CD4-positive, CD25-positive, alpha-beta regulatory T cell (primary cell): ENCODE measurements around the gene GPR37L1. TPM values are rescaled to one million over a fixed set of nuclear protein-coding genes. Genes with fewer than 3 reads are reported as not detected.
"Not testable (repeated sequence)": the region's sequence is repeated elsewhere in the genome, so short reads cannot be mapped to it uniquely, and the experiment has no call there.

Experiments
- ATAC-seq, 2 donors: fragments of 150-1000 bp; cut with Tn5 transposase; one replicate each; pipeline ENCODE4 v1.10.0; 2021; ENCODE audit warnings: low read depth in 2 of 2, moderate number of reproducible peaks in 2 of 2, moderate library complexity in 1 of 2
- DNase-seq, 3 donors: peaks; one replicate each; pipeline versions ENCODE4 v3.0.0 to v3.0.0-alpha.2; 2012 to 2022; ENCODE audit warnings: mixed read lengths in 1 of 3
- H3K27ac ChIP-seq: one replicate; pipeline ENCODE4 v1.7.0; 2013; ENCODE audit warnings: mild to moderate bottlenecking, low read length; ENCODE audit not compliant: insufficient read depth, poor library complexity, severe bottlenecking
- H3K27me3 ChIP-seq: one replicate; pipeline ENCODE4 v1.7.0; 2013; ENCODE audit warnings: low read length; ENCODE audit not compliant: control insufficient read depth, insufficient read depth
- H3K36me3 ChIP-seq: one replicate; pipeline ENCODE4 v1.7.0; 2013; ENCODE audit warnings: mild to moderate bottlenecking, low read length, moderate library complexity; ENCODE audit not compliant: control insufficient read depth, insufficient read depth
- H3K4me1 ChIP-seq: 2 replicates; pipeline ENCODE4 v1.7.0; 2013; ENCODE audit warnings: mild to moderate bottlenecking, low read length; ENCODE audit not compliant: insufficient read depth, control insufficient read depth, poor library complexity, severe bottlenecking
- H3K4me3 ChIP-seq: one replicate; pipeline ENCODE4 v1.7.0; 2013; ENCODE audit warnings: low read depth, mild to moderate bottlenecking, low read length, moderate library complexity
- H3K9me3 ChIP-seq, 2 experiments: 1 replicate in 1 of 2; 2 replicates in 1 of 2; pipeline ENCODE4 v1.7.0; 2013; ENCODE audit warnings: low read length in 2 of 2, mild to moderate bottlenecking in 1 of 2, moderate library complexity in 1 of 2; ENCODE audit not compliant: control insufficient read depth in 2 of 2
- H3K27ac Mint-ChIP-seq, 3 donors: one replicate each; pipeline ENCODE4 v1.8.0; 2020 to 2022; ENCODE audit warnings: mild to moderate bottlenecking in 3 of 3, mixed read lengths in 3 of 3, moderate library complexity in 2 of 3
- H3K27me3 Mint-ChIP-seq: one replicate; pipeline ENCODE4 v1.8.0; 2022; ENCODE audit warnings: mild to moderate bottlenecking, mixed read lengths
- H3K36me3 Mint-ChIP-seq: one replicate; pipeline ENCODE4 v1.8.0; 2020; ENCODE audit warnings: mixed read lengths
- H3K4me1 Mint-ChIP-seq, 4 donors: one replicate each; pipeline ENCODE4 v1.8.0; 2020 to 2022; ENCODE audit warnings: mixed read lengths in 4 of 4, mild to moderate bottlenecking in 1 of 4
- H3K4me3 Mint-ChIP-seq, 4 donors: one replicate each; pipeline ENCODE4 v1.8.0; 2020 to 2022; ENCODE audit warnings: mild to moderate bottlenecking in 4 of 4, mixed read lengths in 4 of 4, moderate library complexity in 3 of 4
- H3K9me3 Mint-ChIP-seq, 7 donors: one replicate each; pipeline ENCODE4 v1.8.0; 2020 to 2022; ENCODE audit warnings: mixed read lengths in 7 of 7, mild to moderate bottlenecking in 3 of 7, moderate library complexity in 2 of 7
- polyA plus RNA-seq, 4 donors: library from polyadenylated mRNA; unstranded; fragments of 300-500 nt; fragmentation: Illumina TruSeq; gene quantifications; one replicate each; pipeline ENCODE4 v1.2.3, GENCODE V29; 2021
- total RNA-seq: library from RNA; stranded (reverse); gene quantifications from one replicate; pipeline ENCODE4 v1.2.3, GENCODE V29; 2022

GPR37L1 gene
- total and polyA plus RNA-seq, 5 donors from 2014 or later, result 0.03 to 0.25 (median 0.17) TPM; not detected in 1

DNA sequence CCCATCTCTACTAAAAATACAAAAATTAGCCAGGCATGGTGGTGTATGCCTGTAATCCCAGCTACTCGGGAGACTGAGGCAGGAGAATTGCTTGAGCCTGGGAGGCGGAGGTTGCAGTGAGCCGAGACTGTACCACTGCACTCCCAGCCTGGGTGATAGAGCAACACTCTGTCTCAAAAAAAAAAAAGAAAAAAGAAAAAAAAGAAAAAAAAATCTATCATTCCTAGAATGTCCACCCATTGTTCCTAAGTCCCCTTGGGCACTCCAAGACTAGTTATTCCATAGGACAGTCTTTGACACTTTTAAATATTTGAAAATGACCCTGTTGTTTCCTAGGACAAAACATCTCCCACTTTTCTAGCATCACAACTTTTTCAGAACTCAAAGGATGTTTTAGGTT, 18.8 kb downstream of the GPR37L1 start:
- Mint-ChIP-seq H3K36me3 (peaks cover 10% of the 10 kb centered on the region), H3K4me3 (peak overlapping the region in 1 of 4 donors; percentile 92), H3K4me1 (peaks cover 6 to 50% (median 25%) of the 10 kb centered on the region in 4 donors), H3K27ac (peak overlapping the region in 1 of 3 donors; percentile 49)
- not testable (repeated sequence) for H3K9me3 ChIP-seq, DNase-seq, ATAC-seq, H3K27me3 Mint-ChIP-seq, H3K27me3 ChIP-seq, H3K9me3 Mint-ChIP-seq, H3K4me3 ChIP-seq, H3K27ac ChIP-seq
- H3K36me3 ChIP-seq, result peaks cover 19% of the 10 kb centered on the region
- peaks cover 27% of the 10 kb centered on the region for H3K4me1 ChIP-seq

DNA sequence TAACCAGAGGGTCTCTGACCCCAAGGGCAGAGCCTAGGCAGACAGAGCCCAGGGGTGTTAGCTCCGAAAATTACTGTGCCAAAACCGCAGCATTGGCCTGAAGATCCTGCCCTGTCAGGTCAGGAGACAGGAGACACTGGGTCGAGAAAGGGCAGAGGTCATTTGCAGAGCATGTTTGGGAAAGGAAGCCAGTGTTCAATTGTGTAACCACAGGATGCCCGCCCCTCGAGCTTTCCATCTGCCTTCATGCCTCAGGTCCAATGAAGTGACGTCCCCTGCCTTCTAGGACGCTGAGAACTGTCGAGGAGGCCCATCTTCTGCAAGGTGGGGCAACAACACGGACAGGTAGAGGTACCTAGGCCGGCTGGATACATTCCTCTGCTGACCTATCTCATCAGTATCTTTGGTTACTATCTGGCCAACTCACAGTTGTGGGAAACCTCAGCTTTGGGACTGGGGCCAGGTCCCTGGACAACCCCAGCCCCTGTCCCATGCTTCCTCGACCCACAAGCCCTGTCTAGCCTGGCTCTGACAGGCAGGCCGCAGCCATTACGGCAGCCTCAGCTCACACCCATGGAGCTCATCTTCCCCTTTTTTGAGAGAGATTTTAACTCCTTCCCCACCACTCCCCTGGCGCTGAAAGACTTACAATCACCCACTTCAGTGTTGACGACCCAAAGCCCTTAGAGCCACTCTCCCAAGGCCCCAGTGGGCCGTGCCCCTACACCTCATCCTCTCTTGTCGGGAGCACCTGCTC, 20.5 kb downstream of the GPR37L1 start:
- Histone ChIP-seq H3K27ac (peak overlapping the region; percentile 74), H3K9me3 (no peaks in the 10 kb centered on the region), H3K4me3 (peak overlapping the region; percentile 81), H3K36me3 (peaks cover 12% of the 10 kb centered on the region), H3K4me1 (peaks cover 27% of the 10 kb centered on the region), H3K27me3 (no peaks in the 10 kb centered on the region)
- peak in 2 of 3 donors; percentile 23 to 38 for DNase-seq
- peak overlapping the region; percentile 95 to 98 (median 97) for H3K27ac Mint-ChIP-seq
- peak overlapping the region; percentile 92 to 97 (median 97) for H3K4me3 Mint-ChIP-seq
- no peaks in the 10 kb centered on the region for H3K9me3 Mint-ChIP-seq
- H3K27me3 Mint-ChIP-seq, result no peaks in the 10 kb centered on the region
- peak; percentile 25 to 33 for ATAC-seq
- H3K4me1 Mint-ChIP-seq, result peaks cover 6 to 55% (median 26%) of the 10 kb centered on the region in 4 donors
- peaks cover 5% of the 10 kb centered on the region for H3K36me3 Mint-ChIP-seq

DNA sequence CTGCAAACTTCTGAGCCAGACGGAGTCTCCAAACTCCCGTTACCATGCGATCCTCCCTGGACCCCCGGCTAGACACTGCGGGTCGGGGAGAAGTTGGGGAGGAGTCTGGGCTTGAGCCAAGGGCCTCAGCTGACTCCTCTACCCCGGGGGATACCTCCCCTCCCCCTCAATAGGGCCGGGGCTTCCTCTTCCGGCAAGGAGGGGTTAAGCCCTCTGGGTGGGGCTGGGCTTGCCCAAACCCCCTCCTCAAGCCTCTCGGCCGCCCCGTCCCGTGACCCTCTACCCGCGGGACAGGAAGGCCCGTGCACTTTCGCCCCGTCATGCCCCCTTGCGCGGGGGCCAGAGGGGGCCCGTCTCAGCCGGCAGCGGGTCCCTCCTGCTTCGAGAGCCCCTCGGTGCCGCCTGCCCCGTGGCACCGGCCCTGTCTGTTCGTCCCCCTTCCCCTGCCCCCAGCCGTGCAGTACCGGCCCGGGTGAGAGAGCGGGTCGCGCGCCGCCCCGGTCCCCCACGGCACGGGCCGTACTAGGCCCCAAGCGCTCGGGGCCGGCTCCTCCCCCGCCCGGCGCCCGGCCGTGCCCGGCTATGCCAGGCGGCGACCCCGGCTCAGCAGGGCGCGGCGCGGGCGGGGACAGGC, 21.2 kb downstream of the GPR37L1 start:
- Mint-ChIP-seq H3K4me1 (peaks cover 6 to 50% (median 25%) of the 10 kb centered on the region in 4 donors), H3K9me3 (no peaks in the 10 kb centered on the region), H3K27me3 (no peaks in the 10 kb centered on the region), H3K36me3 (peaks cover 3% of the 10 kb centered on the region), H3K4me3 (peak overlapping the region; percentile 92 to 97 (median 97)), H3K27ac (peak overlapping the region; percentile 95 to 98 (median 97))
- Histone ChIP-seq H3K27me3 (no peaks in the 10 kb centered on the region), H3K9me3 (no peaks in the 10 kb centered on the region), H3K27ac (peak overlapping the region; percentile 74), H3K4me3 (peak overlapping the region; percentile 81), H3K36me3 (peaks cover 14% of the 10 kb centered on the region), H3K4me1 (peaks cover 27% of the 10 kb centered on the region)
- DNase-seq (peak in 2 of 3 donors; percentile 24 to 59), ATAC-seq (peak; percentile 42)

DNA sequence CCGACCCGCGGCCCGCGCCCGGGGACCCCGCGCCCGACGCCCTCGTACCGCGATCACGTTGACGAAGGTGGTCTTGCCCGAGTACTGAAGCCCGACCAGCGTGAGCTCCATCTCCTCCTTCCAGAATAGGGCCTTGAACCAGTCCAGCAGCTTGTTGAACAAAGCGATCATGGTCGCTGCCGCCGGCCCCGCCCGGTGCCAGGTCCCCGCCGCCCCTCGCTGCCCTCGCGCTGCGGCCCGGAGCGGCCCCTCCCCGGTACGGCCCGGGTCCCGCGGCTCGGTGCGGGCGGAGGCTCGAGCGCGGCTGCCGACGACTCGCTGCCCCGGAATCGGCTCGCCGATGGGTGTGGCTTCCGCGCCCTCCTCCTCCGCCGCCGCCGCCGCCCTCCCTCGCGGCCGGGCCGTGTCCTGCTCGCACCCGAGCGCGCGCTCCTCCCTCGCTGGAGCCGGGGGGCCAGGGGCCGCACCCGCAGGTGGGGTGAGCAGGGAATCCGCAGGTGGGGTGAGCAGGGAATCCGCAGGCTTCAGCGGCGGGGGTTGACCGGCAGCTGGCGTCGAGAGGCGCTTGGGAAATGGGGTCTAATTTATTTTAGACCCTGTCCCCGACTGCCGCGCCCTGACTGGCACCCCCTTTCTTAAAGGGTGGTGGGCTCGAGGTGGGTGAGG, 21.8 kb downstream of the GPR37L1 start, which contains the start of gene ARL8A:
ARL8A (minus strand) TSS at position 336 of the 666 bp plus-strand sequence; CDS start at position 171, 165 bp downstream.
- Histone ChIP-seq H3K27ac (peak within 1 kb of the TSS; percentile 74), H3K27me3 (no peaks in the 10 kb centered on the region), H3K4me1 (peaks cover 27% of the 10 kb centered on the region), H3K36me3 (peaks cover 18% of the 10 kb centered on the region), H3K4me3 (peak within 1 kb of the TSS; percentile 86), H3K9me3 (no peaks in the 10 kb centered on the region)
- Mint-ChIP-seq H3K4me3 (peak within 1 kb of the TSS; percentile 92 to 97 (median 97)), H3K9me3 (no peaks in the 10 kb centered on the region), H3K27me3 (no peaks in the 10 kb centered on the region), H3K4me1 (peaks cover 6 to 47% (median 24%) of the 10 kb centered on the region in 4 donors), H3K27ac (peak within 1 kb of the TSS; percentile 96 to 98 (median 97)), H3K36me3 (peaks cover 3% of the 10 kb centered on the region)
- ATAC-seq (peak; percentile 73 to 76), DNase-seq (peak; percentile 65 to 73 (median 67))

DNA sequence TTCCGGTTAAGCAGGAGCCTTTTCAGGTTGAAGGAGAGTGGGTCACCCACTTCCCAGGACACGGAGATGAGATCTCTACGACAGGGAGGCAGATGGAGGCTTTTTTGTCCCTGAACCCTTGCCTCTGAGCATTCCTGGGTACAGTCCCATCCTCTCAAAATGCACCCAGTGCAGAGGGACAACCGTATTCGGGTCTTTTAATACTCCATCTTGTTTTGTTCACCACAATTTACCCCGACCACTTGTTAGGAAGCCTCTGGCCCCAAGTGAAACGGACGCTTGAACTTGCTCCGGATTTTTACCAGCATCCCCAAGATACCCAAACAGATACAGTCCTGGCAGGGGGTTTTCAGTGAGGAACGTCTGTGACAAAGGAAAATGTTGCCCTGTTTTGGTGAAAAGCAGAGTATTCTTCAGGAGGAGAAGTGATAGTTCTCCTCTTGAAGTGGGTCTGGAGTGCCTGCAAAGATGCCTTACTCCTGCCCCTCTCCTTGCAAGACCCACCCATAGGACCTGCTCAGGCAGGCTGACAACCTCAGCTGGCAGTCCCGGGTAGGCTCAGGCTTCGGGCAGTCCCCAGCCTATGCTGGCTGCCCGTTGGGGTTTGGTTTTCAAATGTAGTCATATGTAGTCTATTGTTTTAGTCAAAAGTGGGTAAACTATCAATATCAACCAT, 22.5 kb downstream of the GPR37L1 start:
- peaks cover 27% of the 10 kb centered on the region for H3K4me1 ChIP-seq
- peak overlapping the region; percentile 86 for H3K4me3 ChIP-seq
- H3K27me3 ChIP-seq, result no peaks in the 10 kb centered on the region
- H3K27me3 Mint-ChIP-seq, result no peaks in the 10 kb centered on the region
- peaks cover 3% of the 10 kb centered on the region for H3K36me3 Mint-ChIP-seq
- no peaks in the 10 kb centered on the region for H3K9me3 ChIP-seq
- no peak for ATAC-seq
- peak overlapping the region; percentile 64 to 96 (median 96) for H3K27ac Mint-ChIP-seq
- H3K4me3 Mint-ChIP-seq, result peak overlapping the region; percentile 91 to 97 (median 92)
- H3K4me1 Mint-ChIP-seq, result peaks cover 6 to 43% (median 26%) of the 10 kb centered on the region in 4 donors
- H3K27ac ChIP-seq, result peak overlapping the region; percentile 74
- no peaks in the 10 kb centered on the region for H3K9me3 Mint-ChIP-seq
- peaks cover 22% of the 10 kb centered on the region for H3K36me3 ChIP-seq
- DNase-seq, result peak in 2 of 3 donors; percentile 14 to 39

DNA sequence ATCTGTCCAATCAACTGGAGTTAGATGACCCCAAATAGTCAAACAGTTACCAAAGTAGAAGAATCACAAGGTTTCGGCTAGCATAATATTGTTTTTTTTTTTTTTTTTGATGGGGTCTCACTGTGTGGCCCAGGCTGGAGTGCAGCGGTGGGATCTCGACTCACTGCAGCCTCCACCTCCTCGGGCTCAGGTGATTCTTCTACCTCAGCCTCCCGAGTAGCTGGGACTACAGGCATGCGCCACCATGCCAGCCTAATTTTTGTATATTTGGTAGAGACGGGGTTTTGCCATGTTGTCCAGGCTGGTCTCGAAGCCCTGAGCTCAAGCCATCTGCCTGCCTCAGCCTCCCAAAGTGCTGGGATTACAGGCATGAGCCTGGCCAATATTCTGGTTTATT, 23.0 kb downstream of the GPR37L1 start:
- ATAC-seq, H3K27me3 Mint-ChIP-seq, H3K27me3 ChIP-seq, H3K9me3 Mint-ChIP-seq, DNase-seq, H3K9me3 ChIP-seq, H3K36me3 Mint-ChIP-seq: not testable (repeated sequence)
- Histone ChIP-seq H3K4me3 (peak overlapping the region; percentile 86), H3K36me3 (peaks cover 27% of the 10 kb centered on the region), H3K4me1 (peaks cover 27% of the 10 kb centered on the region), H3K27ac (peak overlapping the region; percentile 74)
- Mint-ChIP-seq H3K4me1 (peaks cover 6 to 38% (median 26%) of the 10 kb centered on the region in 4 donors), H3K4me3 (peak overlapping the region; percentile 91 to 97 (median 92)), H3K27ac (peak overlapping the region; percentile 64 to 96 (median 96))

DNA sequence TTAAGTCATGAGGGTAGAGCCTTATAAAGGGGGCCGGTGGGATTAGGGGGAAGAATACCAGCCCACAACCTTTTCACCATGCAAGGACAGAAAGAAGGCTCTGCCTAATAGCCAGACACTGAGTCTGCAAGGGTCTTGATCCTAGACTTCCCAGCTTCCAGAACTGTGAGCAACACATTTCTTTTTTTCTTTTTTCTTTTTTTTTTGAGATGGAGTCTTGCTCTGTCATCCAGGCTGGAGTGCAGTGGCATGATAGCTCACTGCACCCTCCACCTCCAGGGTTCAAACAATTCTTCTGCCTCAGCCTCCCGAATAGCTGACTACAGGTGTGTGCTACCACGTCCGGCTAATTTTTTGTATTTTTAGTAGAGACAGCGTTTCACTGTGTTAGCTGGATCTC, 23.6 kb downstream of the GPR37L1 start:
- Histone ChIP-seq H3K9me3 (no peaks in the 10 kb centered on the region), H3K4me1 (peaks cover 27% of the 10 kb centered on the region), H3K4me3 (no peak overlapping the region), H3K27ac (no peak overlapping the region), H3K27me3 (no peaks in the 10 kb centered on the region), H3K36me3 (peaks cover 32% of the 10 kb centered on the region)
- peaks cover 6 to 38% (median 29%) of the 10 kb centered on the region in 4 donors for H3K4me1 Mint-ChIP-seq
- peaks cover 11% of the 10 kb centered on the region for H3K36me3 Mint-ChIP-seq
- no peaks in the 10 kb centered on the region for H3K9me3 Mint-ChIP-seq
- peak overlapping the region in 3 of 4 donors; percentile 91 to 97 (median 92) for H3K4me3 Mint-ChIP-seq
- peak overlapping the region; percentile 35 to 84 (median 36) for H3K27ac Mint-ChIP-seq
- DNase-seq (no peak), ATAC-seq (no peak)
- H3K27me3 Mint-ChIP-seq, result no peaks in the 10 kb centered on the region
